PC-3 (cell line): ENCODE measurements around the gene C1QB.

Experiments
- EZH2 ChIP-seq: fragments of 300-600 bp; sonication (generic); IDR thresholded peaks from one replicate; pipeline ENCODE4 v1.6.1; 2017; ENCODE audit warnings: antibody characterized with exemption, mild to moderate bottlenecking, low read length; ENCODE audit not compliant: unreplicated experiment
- EZH2phosphoT487 ChIP-seq: fragments of 300-600 bp; sonication (generic); IDR thresholded peaks from 2 replicates; pipeline ENCODE4 v1.6.1; 2018; ENCODE audit warnings: mild to moderate bottlenecking, antibody characterized with exemption, low read length, borderline replicate concordance
- TF ChIP-seq, protein P1 (sequence below): fragments of 300-600 bp; sonication (generic); conservative IDR thresholded peaks from 2 replicates; pipeline ENCODE4 v1.5.1; 2017; ENCODE audit warnings: antibody characterized with exemption, low read depth, mild to moderate bottlenecking, low read length

DNA sequence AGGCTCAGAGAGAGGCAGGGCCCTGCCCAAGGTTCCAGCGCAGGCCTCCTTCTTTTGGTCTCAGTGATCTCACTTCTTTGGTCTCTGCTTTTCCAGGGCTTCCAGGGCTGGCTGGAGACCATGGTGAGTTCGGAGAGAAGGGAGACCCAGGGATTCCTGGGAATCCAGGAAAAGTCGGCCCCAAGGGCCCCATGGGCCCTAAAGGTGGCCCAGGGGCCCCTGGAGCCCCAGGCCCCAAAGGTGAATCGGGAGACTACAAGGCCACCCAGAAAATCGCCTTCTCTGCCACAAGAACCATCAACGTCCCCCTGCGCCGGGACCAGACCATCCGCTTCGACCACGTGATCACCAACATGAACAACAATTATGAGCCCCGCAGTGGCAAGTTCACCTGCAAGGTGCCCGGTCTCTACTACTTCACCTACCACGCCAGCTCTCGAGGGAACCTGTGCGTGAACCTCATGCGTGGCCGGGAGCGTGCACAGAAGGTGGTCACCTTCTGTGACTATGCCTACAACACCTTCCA, 7.7 kb downstream of the C1QB start:
- no peak for TF ChIP-seq EZH2phosphoT487
- TF ChIP-seq, protein P1, sequence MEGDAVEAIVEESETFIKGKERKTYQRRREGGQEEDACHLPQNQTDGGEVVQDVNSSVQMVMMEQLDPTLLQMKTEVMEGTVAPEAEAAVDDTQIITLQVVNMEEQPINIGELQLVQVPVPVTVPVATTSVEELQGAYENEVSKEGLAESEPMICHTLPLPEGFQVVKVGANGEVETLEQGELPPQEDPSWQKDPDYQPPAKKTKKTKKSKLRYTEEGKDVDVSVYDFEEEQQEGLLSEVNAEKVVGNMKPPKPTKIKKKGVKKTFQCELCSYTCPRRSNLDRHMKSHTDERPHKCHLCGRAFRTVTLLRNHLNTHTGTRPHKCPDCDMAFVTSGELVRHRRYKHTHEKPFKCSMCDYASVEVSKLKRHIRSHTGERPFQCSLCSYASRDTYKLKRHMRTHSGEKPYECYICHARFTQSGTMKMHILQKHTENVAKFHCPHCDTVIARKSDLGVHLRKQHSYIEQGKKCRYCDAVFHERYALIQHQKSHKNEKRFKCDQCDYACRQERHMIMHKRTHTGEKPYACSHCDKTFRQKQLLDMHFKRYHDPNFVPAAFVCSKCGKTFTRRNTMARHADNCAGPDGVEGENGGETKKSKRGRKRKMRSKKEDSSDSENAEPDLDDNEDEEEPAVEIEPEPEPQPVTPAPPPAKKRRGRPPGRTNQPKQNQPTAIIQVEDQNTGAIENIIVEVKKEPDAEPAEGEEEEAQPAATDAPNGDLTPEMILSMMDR = no peak
- TF ChIP-seq EZH2 = no peak
